HG02759 (cell line): ENCODE results near the gene HS6ST3.

Source experiments
- ATAC-seq: cut with Tn5 transposase; IDR thresholded peaks from one replicate; pipeline ENCODE4 v1.9.1; 2021; ENCODE audit warnings: mild to moderate bottlenecking, moderate library complexity; ENCODE audit not compliant: unreplicated experiment

The HS6ST3 gene

DNA sequence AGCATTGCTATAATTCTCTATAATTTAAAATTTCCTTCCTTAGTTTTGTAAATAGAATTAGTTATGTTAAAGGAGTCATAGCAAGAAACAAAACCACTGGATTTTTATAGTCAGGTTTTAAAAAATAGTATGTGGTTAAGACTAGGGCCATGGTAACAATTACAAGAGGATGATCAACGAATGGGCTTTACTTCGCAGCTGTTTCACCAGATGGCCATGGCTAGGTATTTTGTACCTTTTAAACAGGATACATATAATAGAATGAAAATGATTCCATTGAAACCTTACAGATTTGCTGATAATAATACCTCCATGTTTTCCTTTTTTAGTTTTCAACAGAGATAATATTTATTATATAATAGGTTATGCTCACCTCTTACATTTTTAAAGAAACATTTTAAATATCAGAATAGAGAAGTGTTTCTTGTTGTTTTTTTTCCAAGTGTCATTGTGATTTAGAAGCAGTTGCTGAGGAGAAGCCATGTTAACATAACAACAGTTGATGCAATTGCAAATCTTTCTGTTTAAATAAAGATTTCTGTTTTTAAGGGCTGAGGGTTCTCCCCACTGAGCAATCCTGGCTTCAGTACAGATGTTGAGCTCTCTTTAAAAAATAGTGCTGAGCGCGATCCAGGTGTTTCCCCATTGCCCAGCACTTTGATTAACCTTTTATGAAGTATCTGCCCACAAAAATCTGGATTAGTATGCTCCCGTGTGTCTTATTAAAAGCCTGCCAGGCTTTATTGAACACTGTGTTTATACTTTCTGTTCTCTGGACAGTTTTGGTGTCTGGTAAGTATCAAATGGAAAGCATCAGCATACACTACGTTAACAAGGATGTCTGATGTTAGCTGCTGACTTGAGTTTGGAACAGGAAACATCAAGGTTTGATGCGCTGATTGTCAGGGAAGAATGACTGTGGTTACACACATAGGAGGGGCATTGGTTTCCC lies 205.3 kb downstream of the HS6ST3 start:
- no peak for ATAC-seq

DNA sequence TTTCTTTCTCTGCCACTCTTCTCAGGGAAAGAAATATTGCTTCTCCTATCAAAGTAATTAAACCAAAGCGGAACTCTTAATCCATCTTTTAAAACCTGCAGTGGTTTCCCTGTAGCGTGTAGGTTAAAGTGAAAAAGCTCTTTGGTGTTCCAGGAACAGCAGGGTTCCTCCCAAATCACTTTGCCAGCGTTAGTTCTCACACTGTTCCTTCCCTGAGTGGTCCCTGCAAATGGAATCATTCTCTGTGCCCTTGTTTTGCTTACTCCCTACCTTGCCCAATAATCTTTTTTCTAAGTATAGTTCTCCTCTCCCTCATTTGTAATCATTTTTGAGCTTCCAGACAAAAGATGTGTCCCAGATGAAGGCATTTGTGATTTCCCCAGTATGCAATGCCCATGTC lies 207.5 kb downstream of the HS6ST3 start:
- no peak for ATAC-seq

DNA sequence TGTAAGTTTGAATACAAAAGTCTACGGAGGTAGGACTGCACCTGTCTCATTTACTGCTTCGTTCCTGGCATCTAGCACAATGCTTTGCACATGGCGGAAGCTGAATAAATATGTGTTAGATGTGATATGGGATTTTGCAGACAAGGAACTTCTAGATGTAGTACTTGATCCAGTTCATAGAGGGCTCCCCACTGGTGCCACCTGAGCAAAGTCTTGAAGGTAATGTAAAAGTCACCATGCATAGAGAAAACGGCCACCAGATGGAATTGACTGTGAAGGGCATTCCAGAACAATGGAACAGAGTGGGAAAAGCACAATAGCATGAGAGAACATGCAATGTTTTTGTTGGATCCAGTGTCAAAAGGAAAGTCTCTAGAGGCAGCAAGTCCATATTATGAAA lies 209.3 kb downstream of the HS6ST3 start:
- no peak for ATAC-seq

DNA sequence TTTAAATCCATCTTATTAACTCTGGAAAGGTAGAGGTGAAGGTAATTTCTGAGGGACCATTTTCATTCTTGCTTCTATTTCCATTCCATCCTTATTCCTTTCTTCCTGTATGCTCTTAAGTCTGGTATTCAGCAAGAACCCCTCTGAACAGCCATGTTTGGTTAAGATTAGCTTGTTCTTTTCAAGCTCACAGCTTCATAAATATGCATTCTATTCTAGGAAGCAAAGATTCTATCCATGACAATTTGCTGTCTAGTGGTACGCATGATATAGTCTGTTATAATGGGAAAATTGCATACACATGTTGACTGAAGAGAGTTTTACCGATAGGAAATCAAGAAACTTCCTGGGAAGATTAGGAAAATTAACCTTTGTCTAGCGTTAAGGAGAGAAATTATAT lies 218.7 kb downstream of the HS6ST3 start:
- ATAC-seq, result no peak

DNA sequence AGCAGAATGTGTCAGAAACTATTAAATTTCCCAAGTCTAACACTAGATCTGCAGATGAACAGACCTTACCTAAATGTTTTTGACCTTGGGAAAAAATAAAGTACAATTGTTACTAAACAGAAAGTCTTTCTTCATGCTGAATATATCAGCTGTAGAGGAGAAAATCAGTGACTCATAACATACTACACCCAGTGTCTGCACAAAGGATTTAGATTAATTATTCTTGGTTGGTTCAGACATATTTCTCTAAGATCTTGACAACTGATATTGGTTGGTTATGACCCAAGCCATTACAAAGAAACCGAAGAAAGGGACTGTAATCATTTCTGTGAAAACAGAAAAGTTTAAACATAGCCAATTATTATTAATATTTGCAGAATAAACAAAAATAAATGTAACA lies 225.1 kb downstream of the HS6ST3 start:
- ATAC-seq, result no peak

DNA sequence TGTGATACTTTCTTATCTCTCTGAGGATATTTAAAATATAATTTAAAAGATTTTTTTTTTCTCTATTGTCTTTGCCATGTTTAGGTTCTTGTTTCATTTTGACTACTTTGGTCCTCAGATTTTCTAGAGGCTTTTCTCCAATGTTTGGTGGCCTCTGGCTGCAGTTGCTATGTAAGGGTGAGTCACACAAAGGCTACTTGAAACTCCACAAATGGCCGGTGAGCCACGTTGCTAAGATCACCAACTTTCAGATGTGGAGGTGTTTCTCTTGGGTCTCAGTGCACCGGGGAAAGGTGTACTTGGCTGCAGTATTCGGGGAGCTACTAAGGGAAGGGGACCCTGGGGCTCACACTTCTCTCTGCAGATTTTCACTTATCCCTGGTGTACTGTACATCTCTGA lies 248.1 kb downstream of the HS6ST3 start:
- ATAC-seq, result no peak

DNA sequence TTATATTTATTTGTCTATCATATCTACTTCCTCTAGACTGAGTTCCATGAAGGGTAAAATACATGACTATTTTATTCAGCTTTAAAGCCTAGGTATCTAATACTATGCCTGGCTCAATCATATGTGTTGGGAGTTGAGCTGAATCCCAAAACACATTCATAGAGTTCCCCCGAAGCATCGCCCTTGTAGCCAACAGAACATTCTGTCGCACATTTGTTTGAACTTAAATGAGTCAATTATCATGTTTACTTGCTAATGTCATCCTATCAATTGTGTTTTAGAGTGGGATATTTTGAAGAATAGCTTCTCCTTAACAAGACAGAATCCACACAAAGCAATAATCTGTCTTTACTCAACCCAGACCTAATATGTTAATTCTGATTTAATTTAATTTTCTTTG lies 252.4 kb downstream of the HS6ST3 start:
- no peak for ATAC-seq

DNA sequence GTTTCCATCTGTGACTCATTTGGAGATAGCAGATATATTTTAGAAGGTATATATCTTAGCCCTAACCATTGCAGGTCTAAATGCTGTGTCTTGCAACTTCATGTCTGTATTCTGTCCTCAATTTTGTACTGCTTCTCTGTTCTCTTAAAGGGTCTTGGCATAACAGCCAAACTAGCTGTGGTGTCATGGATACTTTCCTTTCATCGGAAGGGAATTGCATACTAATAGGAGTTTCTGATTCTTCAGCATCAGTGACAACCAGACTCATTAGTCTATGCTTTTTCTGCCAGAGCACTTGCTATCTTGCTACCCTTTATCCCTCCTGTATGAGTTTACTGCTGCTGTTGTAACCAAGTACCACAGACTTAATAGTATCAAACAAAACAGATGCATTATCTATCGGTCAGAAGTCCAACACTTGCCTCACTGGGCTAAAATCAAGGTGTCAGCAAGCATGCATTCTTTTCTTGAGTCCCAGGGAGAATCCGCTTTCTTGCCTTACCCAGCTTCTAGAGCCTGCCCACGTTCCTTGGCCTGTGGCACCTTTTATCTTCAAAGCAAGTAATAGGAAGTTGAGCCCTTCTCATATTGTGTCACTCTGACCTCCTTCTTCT lies 253.1 kb downstream of the HS6ST3 start:
- ATAC-seq, result no peak

DNA sequence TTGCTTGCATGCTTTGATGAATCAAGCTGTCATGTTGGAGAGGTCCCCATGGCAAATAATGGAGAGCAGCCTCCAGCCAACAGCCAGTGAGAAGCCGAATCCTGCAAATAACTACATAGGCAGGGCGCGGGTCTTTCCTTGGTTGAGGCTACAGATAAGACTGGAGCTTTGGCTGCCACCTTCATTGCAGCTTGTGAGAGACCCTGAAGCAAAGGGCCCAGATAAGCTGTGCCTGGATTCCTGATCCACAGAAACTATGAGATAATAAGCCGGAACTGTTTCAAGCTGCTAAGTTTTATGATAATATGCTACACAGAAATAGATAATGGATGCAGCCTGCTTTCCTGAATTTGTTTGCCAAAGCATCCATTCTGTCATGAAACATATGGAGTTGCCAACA lies 257.0 kb downstream of the HS6ST3 start:
- ATAC-seq, result no peak

DNA sequence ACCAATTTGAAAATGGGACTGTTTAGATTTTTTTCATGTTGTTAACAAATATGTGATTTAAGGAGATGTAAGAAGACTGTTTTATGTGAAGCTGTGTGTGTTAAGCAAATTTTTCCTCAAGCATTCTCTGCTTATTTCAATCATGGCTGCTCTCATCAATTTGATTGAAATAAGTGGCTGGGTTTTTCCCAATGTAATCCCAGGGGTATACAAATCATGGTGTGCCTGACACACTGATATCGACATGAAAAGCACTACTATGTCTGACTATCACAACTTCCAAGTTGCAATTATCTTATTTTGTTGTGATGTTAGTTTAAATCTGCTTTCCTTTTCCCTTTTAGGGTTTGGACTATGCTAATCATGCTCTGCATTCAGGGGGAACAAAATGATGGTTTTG lies 283.7 kb downstream of the HS6ST3 start:
- no peak for ATAC-seq

DNA sequence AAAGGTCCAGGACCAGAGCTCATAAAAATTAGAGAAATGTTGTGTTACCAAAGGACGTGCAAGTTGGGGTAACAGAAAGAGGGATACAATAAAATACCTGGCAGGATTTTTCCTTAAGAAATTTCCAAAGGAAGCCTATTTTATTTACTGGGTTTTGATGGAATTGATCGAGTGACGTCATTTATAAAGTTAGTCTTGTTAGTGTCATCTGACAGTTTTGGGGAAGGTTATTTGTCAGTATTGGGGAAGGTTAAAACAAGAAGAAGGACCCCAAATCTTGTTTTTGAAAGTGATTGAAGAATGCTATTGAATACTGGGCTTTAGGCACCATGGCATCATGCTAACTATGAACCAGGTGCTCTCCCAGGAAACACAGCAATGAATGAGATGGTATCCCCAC lies 287.9 kb downstream of the HS6ST3 start:
- no peak for ATAC-seq

DNA sequence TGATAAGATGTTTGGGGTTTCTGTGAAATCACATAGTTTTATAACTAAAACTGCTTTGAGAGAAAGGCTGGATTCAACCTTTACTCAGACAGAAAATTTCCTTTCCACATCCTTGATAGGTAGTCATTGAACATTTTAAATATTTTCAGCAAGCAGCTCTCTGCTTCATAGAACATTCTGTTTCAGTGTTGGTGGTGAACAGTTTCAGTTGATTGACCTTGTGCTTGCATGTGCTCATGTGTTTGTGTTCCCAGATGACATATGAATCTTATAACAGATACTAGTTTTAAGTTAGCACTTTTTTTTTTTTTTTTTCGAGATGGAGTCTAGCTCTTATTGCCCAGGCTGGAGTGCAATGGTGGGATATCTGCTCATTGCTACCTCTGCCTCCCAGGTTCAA lies 290.1 kb downstream of the HS6ST3 start:
- no peak for ATAC-seq

DNA sequence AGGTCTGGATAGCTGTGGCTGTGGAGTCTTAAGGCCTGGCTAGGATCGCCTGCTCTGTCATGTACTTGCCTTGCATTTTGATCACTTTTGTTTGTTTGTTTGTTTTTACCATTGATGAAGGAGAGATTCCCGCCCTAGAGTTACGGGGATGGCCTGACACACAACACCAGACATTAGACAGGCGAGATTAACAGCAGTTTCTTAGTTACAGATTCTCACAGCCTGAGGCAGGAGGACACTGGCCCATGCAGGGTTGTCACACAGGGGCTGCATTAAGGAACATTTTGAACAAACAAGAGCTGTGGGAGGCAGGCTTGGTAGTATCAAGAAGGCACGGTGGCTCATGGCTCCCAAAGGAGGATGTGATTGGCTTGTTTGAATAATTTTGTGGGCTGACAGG lies 291.8 kb downstream of the HS6ST3 start:
- ATAC-seq, result no peak

DNA sequence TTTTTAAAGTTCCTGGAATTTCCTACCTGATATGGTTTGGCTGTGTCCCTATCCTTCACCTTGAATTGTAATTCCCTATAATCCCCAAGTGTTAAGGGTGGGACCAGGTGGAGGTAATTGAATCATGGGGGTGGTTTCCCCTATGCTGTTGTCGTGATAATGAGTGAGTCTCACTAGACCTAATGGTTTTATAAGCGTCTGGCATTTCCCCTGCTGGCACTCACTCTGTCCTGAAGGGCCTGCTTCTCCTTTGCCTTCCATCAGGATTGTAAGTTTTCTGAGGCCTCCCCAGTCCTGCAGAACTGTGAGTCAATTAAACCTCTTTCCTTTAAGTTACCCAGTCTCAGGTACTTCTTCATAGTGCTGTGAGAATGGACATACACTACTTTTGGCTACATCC lies 298.7 kb downstream of the HS6ST3 start:
- no peak for ATAC-seq

DNA sequence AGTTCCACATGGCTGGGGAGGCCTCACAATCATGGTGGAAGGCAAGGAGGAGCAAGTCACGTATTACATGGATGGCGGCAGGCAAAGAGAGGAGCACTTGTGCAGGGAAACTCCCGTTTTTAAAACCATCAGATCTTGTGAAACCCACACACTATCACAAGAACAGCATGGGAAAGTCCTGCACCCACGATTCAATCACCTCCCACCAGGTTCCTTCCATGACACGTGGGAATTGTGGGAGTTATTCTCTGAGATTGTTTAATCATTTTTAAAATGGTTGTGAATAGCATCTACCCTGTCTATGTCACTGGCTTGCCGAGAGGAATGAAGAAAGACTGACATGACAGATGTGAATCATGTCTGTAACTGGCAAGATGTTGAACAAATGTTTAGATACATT lies 301.7 kb downstream of the HS6ST3 start:
- ATAC-seq, result no peak

DNA sequence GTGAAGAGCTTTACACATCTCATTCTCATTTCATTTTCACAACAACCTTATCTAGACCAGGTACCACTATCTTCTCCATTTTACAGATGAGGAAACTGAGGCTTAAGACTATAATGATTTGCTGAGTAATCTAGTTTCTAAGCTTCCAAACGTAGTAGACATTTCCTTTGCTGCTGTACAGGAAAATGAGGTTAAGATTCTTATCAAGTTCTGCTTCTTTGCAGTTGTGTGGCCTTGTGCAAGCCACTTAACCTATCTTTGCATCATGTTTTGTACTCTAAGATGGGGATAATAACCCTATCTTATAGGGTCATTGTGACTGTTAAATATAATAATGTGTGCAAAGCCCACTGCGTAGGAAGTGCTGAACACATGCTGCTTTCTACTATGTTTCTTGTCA lies 307.9 kb downstream of the HS6ST3 start:
- ATAC-seq, result no peak

DNA sequence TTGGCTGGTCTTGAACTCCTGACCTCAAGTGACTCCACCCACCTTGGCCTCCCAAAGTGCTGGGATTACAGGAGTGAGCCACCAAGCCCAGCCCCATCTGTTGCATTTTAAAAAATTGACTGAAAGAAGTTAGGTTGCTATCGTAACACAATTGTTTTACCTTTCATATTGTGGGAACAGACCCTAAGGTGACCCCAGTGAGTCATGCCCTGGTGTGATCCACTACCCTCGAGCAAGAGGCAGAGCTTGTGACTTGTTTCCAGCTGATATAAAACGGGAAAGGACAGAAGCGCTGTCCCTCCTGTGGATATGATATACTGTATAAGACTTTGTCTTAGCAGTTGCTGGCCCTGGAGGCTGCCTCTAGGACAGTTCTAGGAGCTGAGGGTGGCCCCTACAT lies 308.6 kb downstream of the HS6ST3 start:
- no peak for ATAC-seq

DNA sequence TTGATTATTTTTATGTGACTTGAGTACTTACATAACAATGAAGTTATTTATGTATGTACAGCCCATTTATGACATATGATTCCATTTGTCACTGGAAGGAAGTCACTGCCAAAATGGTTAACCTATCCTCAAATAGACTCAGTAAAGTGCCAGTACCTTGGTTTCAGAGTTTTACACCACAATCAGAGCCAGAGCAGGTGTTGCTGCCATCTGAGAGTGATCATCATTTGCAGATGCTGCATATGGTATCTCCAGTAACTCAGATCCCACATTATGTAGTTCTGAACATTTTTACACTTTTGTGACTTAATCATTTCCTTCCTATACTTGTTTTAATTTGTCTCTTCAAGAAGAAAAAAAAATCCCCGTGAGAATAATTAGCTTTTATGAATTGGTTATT lies 313.3 kb downstream of the HS6ST3 start:
- ATAC-seq, result no peak

DNA sequence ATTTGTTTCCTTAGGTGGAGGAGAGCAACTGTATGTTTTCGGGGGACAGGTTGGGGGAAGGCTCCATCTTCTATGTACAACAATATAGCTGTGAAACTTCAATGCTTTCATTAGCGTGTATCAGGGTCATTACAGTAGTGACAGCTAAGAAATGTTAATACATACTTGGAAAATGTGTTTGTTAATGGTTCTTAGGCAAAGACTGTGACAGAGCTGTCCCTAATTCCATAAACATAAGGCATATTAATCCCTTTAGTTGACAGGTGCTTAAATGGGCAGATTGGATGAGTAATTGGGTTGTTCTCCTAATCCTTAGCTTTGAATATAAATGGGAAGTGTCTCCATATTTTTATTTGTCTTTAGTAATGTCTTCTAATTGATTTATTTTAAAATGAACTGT lies 313.7 kb downstream of the HS6ST3 start:
- no peak for ATAC-seq

DNA sequence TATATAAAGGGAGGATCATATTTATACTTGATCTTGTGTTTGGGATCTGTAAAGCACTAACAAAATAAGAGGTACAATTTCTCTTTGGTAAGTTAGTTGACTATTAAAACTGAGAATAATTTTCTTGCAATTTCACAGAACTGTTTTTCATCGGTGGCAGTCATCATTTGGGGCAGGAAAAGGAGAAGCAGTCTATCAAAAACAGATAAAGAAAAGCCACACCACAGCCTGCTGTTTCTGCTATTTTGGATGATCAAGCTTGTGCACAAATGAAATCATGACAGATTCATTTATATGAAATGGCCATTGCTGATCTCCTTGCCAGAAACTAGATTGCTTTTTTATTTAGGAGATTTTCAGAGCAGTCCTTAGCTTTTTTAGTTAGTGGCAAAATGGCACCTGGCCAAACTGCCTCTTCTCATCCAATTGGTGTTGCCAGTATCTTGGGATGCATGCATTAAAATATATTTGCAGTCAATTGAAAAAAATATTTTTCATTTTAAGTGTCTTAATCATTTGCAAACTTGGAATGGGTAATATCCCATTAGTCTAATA lies 326.0 kb downstream of the HS6ST3 start:
- no peak for ATAC-seq

DNA sequence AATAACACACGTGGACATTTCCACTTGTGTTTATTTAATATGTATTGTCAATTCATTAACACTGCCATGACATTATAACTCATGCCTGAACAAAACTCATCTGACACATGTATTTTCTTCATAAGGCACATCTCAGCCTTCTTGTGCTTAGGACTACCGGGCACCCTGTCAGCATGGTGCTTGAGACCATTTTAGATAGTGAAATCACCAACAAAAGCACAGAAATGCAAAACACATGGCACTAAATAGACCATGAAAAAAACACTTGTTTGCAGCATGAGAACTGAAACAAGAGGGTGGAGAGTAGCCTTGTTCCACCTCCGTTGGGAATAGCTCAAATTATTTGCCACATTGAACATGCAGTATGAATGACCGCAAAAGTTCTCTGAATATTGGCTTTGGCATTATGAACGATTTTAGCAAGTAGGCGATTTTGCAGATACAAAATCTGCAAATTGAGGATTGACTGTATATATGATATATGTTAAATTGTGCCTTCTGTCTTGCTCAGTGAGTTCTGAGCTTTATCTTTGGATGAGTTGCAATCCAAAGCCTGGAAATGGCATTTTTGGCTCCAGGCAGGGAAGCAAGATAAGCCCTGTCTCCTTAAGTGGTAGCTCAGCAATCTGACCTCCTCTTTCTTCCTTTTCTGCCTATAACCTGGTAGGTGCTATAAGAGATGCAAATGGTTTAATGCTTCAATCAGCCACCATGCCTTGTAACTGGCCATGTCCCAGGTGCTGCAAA lies 328.2 kb downstream of the HS6ST3 start:
- ATAC-seq, result no peak

DNA sequence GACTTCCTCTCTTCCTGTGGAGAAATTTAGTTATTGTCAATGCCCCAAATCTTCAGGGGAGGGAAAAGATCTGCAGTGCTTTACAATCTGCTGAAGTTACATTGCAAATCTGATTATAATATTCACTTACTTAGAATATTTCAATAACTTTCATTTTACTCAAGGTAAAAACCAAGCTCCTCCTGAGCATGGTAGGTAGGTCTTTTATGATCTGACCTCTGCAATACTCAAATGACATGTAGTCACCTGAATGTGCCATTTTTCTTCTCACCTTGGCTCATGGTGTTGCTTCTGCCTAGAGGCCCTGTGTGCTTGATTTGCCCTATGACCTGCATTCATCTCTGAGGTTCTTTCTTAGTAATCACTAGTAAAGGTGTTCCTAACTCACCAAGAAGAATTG lies 331.4 kb downstream of the HS6ST3 start:
- no peak for ATAC-seq
